OCI-LY1 (cell line): ENCODE measurements around the gene CLECL1.

Experiments
- H2AFZ ChIP-seq: fragments of 200-600 bp; sonication (generic), shearing (Covaris generic); 2 replicates; pipeline ENCODE4 v1.6.0; 2014; ENCODE audit warnings: antibody characterized with exemption, mild to moderate bottlenecking, low read length
- H3F3A ChIP-seq: fragments of 200-600 bp; sonication (generic), shearing (Covaris generic); 2 replicates; pipeline ENCODE4 v1.6.0; 2014; ENCODE audit warnings: mild to moderate bottlenecking, antibody characterized with exemption, low read length, moderate library complexity; ENCODE audit not compliant: insufficient read depth
- H3K27ac ChIP-seq: fragments of 200-600 bp; sonication (generic); 2 replicates; pipeline ENCODE4 v1.5.1; 2014; ENCODE audit warnings: low read length, mixed run types, mild to moderate bottlenecking, low read depth; ENCODE audit not compliant: poor library complexity, severe bottlenecking
- H3K27me3 ChIP-seq: fragments of 200-600 bp; sonication (generic); 2 replicates; pipeline ENCODE4 v1.6.0; 2014; ENCODE audit warnings: antibody characterized with exemption, mild to moderate bottlenecking, low read length, moderate library complexity; ENCODE audit not compliant: insufficient read depth
- H3K36me3 ChIP-seq: fragments of 200-600 bp; sonication (generic); 2 replicates; pipeline ENCODE4 v1.6.1; 2014; ENCODE audit warnings: mild to moderate bottlenecking, antibody characterized with exemption, low read length, moderate library complexity, mixed read lengths; ENCODE audit not compliant: insufficient read depth
- H3K4me1 ChIP-seq: fragments of 200-600 bp; sonication (generic); 2 replicates; pipeline ENCODE4 v1.5.1; 2014; ENCODE audit warnings: mild to moderate bottlenecking, low read length, moderate library complexity; ENCODE audit not compliant: insufficient read depth, severe bottlenecking
- H3K4me2 ChIP-seq: fragments of 200-600 bp; sonication (generic), shearing (Covaris generic); 2 replicates; pipeline ENCODE4 v1.6.1; 2014; ENCODE audit warnings: low read length
- H3K4me3 ChIP-seq: fragments of 200-600 bp; sonication (generic); 2 replicates; pipeline ENCODE4 v1.5.1; 2014; ENCODE audit warnings: low read length, low read depth, mild to moderate bottlenecking, mixed read lengths; ENCODE audit not compliant: poor library complexity, severe bottlenecking
- H3K79me2 ChIP-seq: fragments of 200-600 bp; shearing (Covaris generic); 2 replicates; pipeline ENCODE4 v1.6.1; 2016; ENCODE audit warnings: mixed run types, low read length, mixed read lengths; ENCODE audit not compliant: insufficient read depth
- H3K9ac ChIP-seq: fragments of 200-600 bp; sonication (generic), shearing (Covaris generic); 2 replicates; pipeline ENCODE4 v1.6.1; 2014; ENCODE audit warnings: mild to moderate bottlenecking, low read length, mixed read lengths
- H3K9me2 ChIP-seq: fragments of 200-600 bp; sonication (generic), shearing (Covaris generic); 2 replicates; pipeline ENCODE4 v1.6.1; 2014; ENCODE audit warnings: low read depth, mild to moderate bottlenecking, low read length, mixed read lengths
- H3K9me3 ChIP-seq: fragments of 200-600 bp; shearing (Covaris generic); 2 replicates; pipeline ENCODE4 v1.6.1; 2014; ENCODE audit warnings: low read length, mixed read lengths
- H4K20me1 ChIP-seq: fragments of 200-600 bp; sonication (generic), shearing (Covaris generic); 2 replicates; pipeline ENCODE4 v1.6.0; 2016; ENCODE audit warnings: mild to moderate bottlenecking, low read length; ENCODE audit not compliant: insufficient read depth
- EZH2 ChIP-seq: fragments of 200-600 bp; sonication (generic), shearing (Covaris generic); IDR thresholded peaks from 2 replicates; pipeline ENCODE4 v1.8.0; 2017; ENCODE audit warnings: borderline replicate concordance, mixed run types, mild to moderate bottlenecking, antibody characterized with exemption, low read length, moderate library complexity, mixed read lengths
- TF ChIP-seq, protein P1 (sequence below): fragments of 200-600 bp; sonication (generic), shearing (Covaris generic); IDR thresholded peaks from 2 replicates; pipeline ENCODE4 v1.5.1; 2017; ENCODE audit warnings: mild to moderate bottlenecking, antibody characterized with exemption, low read length, moderate library complexity, mixed read lengths

Gene CLECL1

DNA sequence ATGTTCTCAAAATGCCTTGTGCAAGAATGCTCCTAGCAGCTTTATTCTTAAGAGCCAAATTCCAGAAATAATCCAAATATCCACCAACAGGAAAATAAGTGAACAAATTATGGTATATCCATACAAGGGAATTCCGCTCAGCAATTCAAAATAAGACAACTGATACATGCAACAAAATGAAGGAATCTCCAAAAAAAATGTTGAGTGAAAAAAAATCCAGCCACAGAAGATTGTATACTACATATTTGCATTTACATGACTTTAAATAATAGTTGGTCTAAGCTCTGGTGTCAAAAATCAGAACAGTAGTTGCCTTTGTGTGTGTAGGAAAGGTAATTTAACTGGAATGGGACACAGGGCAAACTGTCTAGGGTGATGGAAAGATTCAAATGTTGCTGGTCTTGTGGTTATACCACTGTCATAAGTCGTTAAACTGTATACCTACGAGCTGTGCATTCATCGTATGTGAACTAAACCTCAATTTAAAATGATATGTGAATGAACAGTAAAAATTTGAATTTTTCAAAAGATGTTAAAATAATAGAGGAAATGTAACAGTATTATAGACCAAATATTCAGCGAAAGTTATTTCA is 24.6 kb upstream of the CLECL1 start:
- Histone ChIP-seq H3F3A (peaks cover 7% of the 10 kb centered on the region; the same call in 1 of the 2 replicates), H3K4me1 (peaks cover 53% of the 10 kb centered on the region), H3K27me3 (no peaks in the 10 kb centered on the region), H3K9ac (peak overlapping the region; percentile 67), H4K20me1 (no peaks in the 10 kb centered on the region), H3K9me3 (peaks cover 3% of the 10 kb centered on the region; the same call in 1 of the 2 replicates), H3K36me3 (peaks cover 17% of the 10 kb centered on the region; the same call in 1 of the 2 replicates), H3K9me2 (no peaks in the 10 kb centered on the region), H3K27ac (peak overlapping the region; percentile 80), H3K4me3 (peak overlapping the region; percentile 61), H3K4me2 (peak overlapping the region; percentile 77), H3K79me2 (no peaks in the 10 kb centered on the region; the same call in 1 of the 2 replicates), H2AFZ (no peak overlapping the region)
- TF ChIP-seq, protein P1, sequence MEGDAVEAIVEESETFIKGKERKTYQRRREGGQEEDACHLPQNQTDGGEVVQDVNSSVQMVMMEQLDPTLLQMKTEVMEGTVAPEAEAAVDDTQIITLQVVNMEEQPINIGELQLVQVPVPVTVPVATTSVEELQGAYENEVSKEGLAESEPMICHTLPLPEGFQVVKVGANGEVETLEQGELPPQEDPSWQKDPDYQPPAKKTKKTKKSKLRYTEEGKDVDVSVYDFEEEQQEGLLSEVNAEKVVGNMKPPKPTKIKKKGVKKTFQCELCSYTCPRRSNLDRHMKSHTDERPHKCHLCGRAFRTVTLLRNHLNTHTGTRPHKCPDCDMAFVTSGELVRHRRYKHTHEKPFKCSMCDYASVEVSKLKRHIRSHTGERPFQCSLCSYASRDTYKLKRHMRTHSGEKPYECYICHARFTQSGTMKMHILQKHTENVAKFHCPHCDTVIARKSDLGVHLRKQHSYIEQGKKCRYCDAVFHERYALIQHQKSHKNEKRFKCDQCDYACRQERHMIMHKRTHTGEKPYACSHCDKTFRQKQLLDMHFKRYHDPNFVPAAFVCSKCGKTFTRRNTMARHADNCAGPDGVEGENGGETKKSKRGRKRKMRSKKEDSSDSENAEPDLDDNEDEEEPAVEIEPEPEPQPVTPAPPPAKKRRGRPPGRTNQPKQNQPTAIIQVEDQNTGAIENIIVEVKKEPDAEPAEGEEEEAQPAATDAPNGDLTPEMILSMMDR: no peak
- no peak for TF ChIP-seq EZH2

GRCh38 chr12:9756706-9757105 is 23.8 kb upstream of the CLECL1 start:
- Histone ChIP-seq H3K4me1 (peaks cover 45% of the 10 kb centered on the region), H3K27ac (no peak overlapping the region), H3K9me3 (no peaks in the 10 kb centered on the region), H3K4me2 (no peak overlapping the region), H2AFZ (no peak overlapping the region), H3K27me3 (no peaks in the 10 kb centered on the region), H3K9ac (no peak overlapping the region), H3K36me3 (peaks cover 17% of the 10 kb centered on the region; the same call in 1 of the 2 replicates), H3K9me2 (no peaks in the 10 kb centered on the region), H3K79me2 (no peaks in the 10 kb centered on the region; the same call in 1 of the 2 replicates), H3K4me3 (no peak overlapping the region), H3F3A (peaks cover 7% of the 10 kb centered on the region; the same call in 1 of the 2 replicates), H4K20me1 (no peaks in the 10 kb centered on the region)
- TF ChIP-seq, protein P1: no peak
- TF ChIP-seq EZH2: no peak

GRCh38 chr12:9756170-9756569 is 23.3 kb upstream of the CLECL1 start:
- no peaks in the 10 kb centered on the region; the same call in 1 of the 2 replicates for H3K79me2 ChIP-seq
- no peaks in the 10 kb centered on the region for H4K20me1 ChIP-seq
- H3K27me3 ChIP-seq: no peaks in the 10 kb centered on the region
- no peak overlapping the region for H3K4me3 ChIP-seq
- H3K9me3 ChIP-seq: no peaks in the 10 kb centered on the region
- no peaks in the 10 kb centered on the region for H3K9me2 ChIP-seq
- H3K36me3 ChIP-seq: peaks cover 17% of the 10 kb centered on the region; the same call in 1 of the 2 replicates
- TF ChIP-seq EZH2: no peak
- TF ChIP-seq, protein P1: no peak
- no peak overlapping the region for H3K27ac ChIP-seq
- H3F3A ChIP-seq: peaks cover 4% of the 10 kb centered on the region; the same call in 1 of the 2 replicates
- H2AFZ ChIP-seq: no peak overlapping the region
- peaks cover 39% of the 10 kb centered on the region for H3K4me1 ChIP-seq
- H3K9ac ChIP-seq: no peak overlapping the region
- no peak overlapping the region for H3K4me2 ChIP-seq
